ENCODE data around the gene HSD17B1. TPM values are rescaled to one million over a fixed set of nuclear protein-coding genes. Genes with fewer than 3 reads are reported as not detected.

Gene HSD17B1
- total and polyA plus RNA-seq, 2 of the 4 experiments (the other 2 are of a cell fraction), result 0.72 to 1.4 TPM

- intact Hi-C loops (cut with micrococcal nuclease), result loop anchor here (10.0 kb wide), 1 partner anchor 388 kb away; no protein-coding TSS in a partner anchor
Measured at GRCh38 chr17:42522798-42523278, 29.9 kb upstream of the HSD17B1 start.

More at GRCh38 chr17:42522798-42523278, 29.9 kb upstream of the HSD17B1 start:
- Histone ChIP-seq H2BK120ac (ENCODE audit: low read depth, low read length) (peak overlapping the region; percentile 100), H3K27ac (ENCODE audit: insufficient read depth, low read length) (peak overlapping the region; percentile 99), H3K4me1 (ENCODE audit: control insufficient read depth, insufficient read depth, low read length) (peaks cover 52% of the 10 kb centered on the region), H2BK20ac (ENCODE audit: low read depth, low read length) (peak overlapping the region; percentile 98), H3K27me3 (ENCODE audit: control insufficient read depth, insufficient read depth, low read length) (no peaks in the 10 kb centered on the region), H3K9ac (ENCODE audit: low read depth, low read length) (peak overlapping the region; percentile 83), H4K91ac (ENCODE audit: insufficient read depth, low read depth, low read length) (peak overlapping the region; percentile 100), H2BK5ac (ENCODE audit: low read depth, low read length, poor library complexity, severe bottlenecking) (peak overlapping the region; percentile 99), H2AFZ (replicated peaks; ENCODE audit: low read length, poor library complexity) (no peak overlapping the region), H3K23ac (ENCODE audit: low read depth, low read length) (peak overlapping the region; percentile 99), H3K9me1 (ENCODE audit: insufficient read depth, low read length) (peaks cover 36% of the 10 kb centered on the region), H3K4me2 (ENCODE audit: low read depth, low read length) (no peak overlapping the region), H2BK15ac (ENCODE audit: low read depth, low read length) (peak overlapping the region; percentile 100; the same call in 1 of the 3 replicates), H4K5ac (ENCODE audit: low read depth, low read length) (peak overlapping the region; percentile 81), H2AK9ac (replicated peaks; ENCODE audit: low read depth, low read length, poor library complexity) (peak overlapping the region; percentile 100), H3K4ac (ENCODE audit: low read depth, low read length) (peak overlapping the region; percentile 100), H3K18ac (ENCODE audit: low read depth, low read length) (peak overlapping the region; percentile 97), H3K14ac (replicated peaks; ENCODE audit: low read depth, low read length) (peak overlapping the region; percentile 99), H3K56ac (ENCODE audit: extremely low read depth, insufficient read depth, low read length) (peak overlapping the region; percentile 64; the same call in 1 of the 2 replicates), H2AK5ac (ENCODE audit: low read depth, low read length) (peak overlapping the region; percentile 100), H3K79me1 (ENCODE audit: low read depth in 1 of 2, low read length in 2 of 2) (peaks cover 9 to 51% of the 10 kb centered on the region in 2 experiments; a peak in 3 of 4 replicates), H4K8ac (ENCODE audit: low read depth in 2 of 2, low read length in 2 of 2) (peak overlapping the region; percentile 99 to 100), H3K9me3 (ENCODE audit: control insufficient read depth, insufficient read depth, low read length) (no peaks in the 10 kb centered on the region), H3K36me3 (ENCODE audit: control insufficient read depth, insufficient read depth, low read length) (peaks cover 2% of the 10 kb centered on the region; the same call in 1 of the 2 replicates), H3K4me3 (ENCODE audit: insufficient read depth, low read depth, low read length) (no peak overlapping the region), H4K20me1 (ENCODE audit: insufficient read depth, low read length) (no peaks in the 10 kb centered on the region; the same call in 1 of the 2 replicates)
- DNase-seq, result no peak
- 82% methylated on average over 2 of the region's 8 CpGs; no CpG with 5 or more reads in 1 of the 2 experiments for WGBS, 2 experiments (ENCODE audit: extremely low coverage in 2 of 2, insufficient read length in 1 of 2)
- no peak for ATAC-seq (ENCODE audit: low read depth)
- ChIA-PET CTCF (no interaction called here), POLR2A (ENCODE audit: unreplicated experiment) (interaction anchor here (0.5 kb wide), 1 partner anchor 430 kb away, joined by 3 read pairs; no protein-coding TSS in a partner anchor)
- TF ChIP-seq MXI1 (IDR thresholded peaks at IDR 0.05; ENCODE audit: borderline replicate concordance, low read depth, low read length) (no peak), CTCF (conservative IDR thresholded peaks at IDR 0.05; ENCODE audit: low read depth, low read length) (no peak), BHLHE40 (IDR thresholded peaks at IDR 0.05; ENCODE audit: low read depth, low read length) (no peak), CEBPB (IDR thresholded peaks at IDR 0.05; ENCODE audit: low read depth, low read length) (no peak), RFX5 (IDR thresholded peaks at IDR 0.05; ENCODE audit: low read depth, low read length) (no peak)
- in situ Hi-C loops (cut with MboI; ENCODE audit: low sequenced_read_pairs), result loop anchor here (5.0 to 10.0 kb wide), 2 partner anchors 201 to 298 kb away; no protein-coding TSS in a partner anchor
- no TSS peak for BruUV-seq (replicated peaks)
- dilution Hi-C loops (cut with HindIII; ENCODE audit: low sequenced_read_pairs, unreplicated experiment), result no loop called here

Measured in IMR-90 (cell line).